GM18498 (cell line): ENCODE measurements around the gene MEGF6.

Source experiments
- ATAC-seq: cut with Tn5 transposase; IDR thresholded peaks from one replicate; pipeline ENCODE4 v1.9.1; 2021; ENCODE audit warnings: mild to moderate bottlenecking, moderate library complexity; ENCODE audit not compliant: unreplicated experiment

Gene MEGF6

GRCh38 chr1:3495776-3496745 lies 115.2 kb downstream of the MEGF6 start:
- no peak for ATAC-seq

- ATAC-seq, result no peak
These were observed 116.7 kb downstream of the MEGF6 start for GRCh38 chr1:3494321-3495308.

GRCh38 chr1:3492545-3493246 lies 118.6 kb downstream of the MEGF6 start:
- no peak for ATAC-seq

- peak; percentile 79 for ATAC-seq
These were observed 119.7 kb downstream of the MEGF6 start for GRCh38 chr1:3491291-3492246.

- ATAC-seq, result no peak
These were observed 121.1 kb downstream of the MEGF6 start for GRCh38 chr1:3490046-3490745.

- ATAC-seq, result no peak
These were observed 122.9 kb downstream of the MEGF6 start for GRCh38 chr1:3488432-3488831.

- no peak for ATAC-seq
These were observed 126.3 kb downstream of the MEGF6 start for GRCh38 chr1:3485016-3485415.

- no peak for ATAC-seq
These were observed 127.4 kb downstream of the MEGF6 start for GRCh38 chr1:3483801-3484444.

- no peak for ATAC-seq
These were observed 127.9 kb downstream of the MEGF6 start for GRCh38 chr1:3483380-3483779.

GRCh38 chr1:3482378-3482849 lies 128.9 kb downstream of the MEGF6 start:
- no peak for ATAC-seq

- no peak for ATAC-seq
These were observed 129.4 kb downstream of the MEGF6 start for GRCh38 chr1:3481836-3482375.

GRCh38 chr1:3481046-3481445 lies 130.3 kb downstream of the MEGF6 start:
- ATAC-seq, result no peak

- no peak for ATAC-seq
These were observed 131.0 kb downstream of the MEGF6 start for GRCh38 chr1:3480369-3480719.

- ATAC-seq, result no peak
These were observed 131.6 kb downstream of the MEGF6 start for GRCh38 chr1:3479511-3480368.

GRCh38 chr1:3478187-3478586 lies 133.1 kb downstream of the MEGF6 start:
- ATAC-seq, result no peak

- ATAC-seq, result no peak
These were observed 133.9 kb downstream of the MEGF6 start for GRCh38 chr1:3477241-3477995.

GRCh38 chr1:3476666-3477065 lies 134.6 kb downstream of the MEGF6 start:
- no peak for ATAC-seq
